Hepatocyte (in vitro differentiated cells): Measurements from ENCODE around the gene NAP1L1.

Experiments
- EZH2 ChIP-seq: fragments of 200-600 bp; sonication (generic); IDR thresholded peaks from 2 replicates; pipeline ENCODE4 v1.6.1; 2016; ENCODE audit warnings: antibody characterized with exemption, mild to moderate bottlenecking, borderline replicate concordance
- TF ChIP-seq, protein P1 (sequence below): fragments of 200-600 bp; sonication (generic); IDR thresholded peaks from 2 replicates; pipeline ENCODE4 v1.5.1; 2016; ENCODE audit warnings: antibody characterized with exemption, mild to moderate bottlenecking; ENCODE audit not compliant: poor library complexity

DNA sequence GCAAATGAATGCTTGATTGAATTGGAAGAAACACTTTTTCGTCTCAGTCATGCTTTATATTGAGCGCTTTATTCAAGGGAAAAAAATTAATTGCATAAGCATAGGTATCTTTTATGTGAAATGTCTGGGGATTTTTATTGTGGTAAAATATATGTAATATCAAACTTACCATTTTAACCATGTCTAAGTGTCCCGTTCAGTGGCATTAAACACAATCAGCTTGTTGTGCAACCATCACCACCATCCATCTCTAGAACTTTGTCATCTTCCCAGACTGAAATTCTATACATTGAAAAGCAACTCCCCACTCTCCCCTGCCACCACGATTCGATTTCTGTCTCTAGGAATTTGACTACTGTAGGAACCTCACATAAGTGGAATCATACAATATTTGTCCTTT is 92.7 kb downstream of the NAP1L1 start:
- TF ChIP-seq, protein P1, sequence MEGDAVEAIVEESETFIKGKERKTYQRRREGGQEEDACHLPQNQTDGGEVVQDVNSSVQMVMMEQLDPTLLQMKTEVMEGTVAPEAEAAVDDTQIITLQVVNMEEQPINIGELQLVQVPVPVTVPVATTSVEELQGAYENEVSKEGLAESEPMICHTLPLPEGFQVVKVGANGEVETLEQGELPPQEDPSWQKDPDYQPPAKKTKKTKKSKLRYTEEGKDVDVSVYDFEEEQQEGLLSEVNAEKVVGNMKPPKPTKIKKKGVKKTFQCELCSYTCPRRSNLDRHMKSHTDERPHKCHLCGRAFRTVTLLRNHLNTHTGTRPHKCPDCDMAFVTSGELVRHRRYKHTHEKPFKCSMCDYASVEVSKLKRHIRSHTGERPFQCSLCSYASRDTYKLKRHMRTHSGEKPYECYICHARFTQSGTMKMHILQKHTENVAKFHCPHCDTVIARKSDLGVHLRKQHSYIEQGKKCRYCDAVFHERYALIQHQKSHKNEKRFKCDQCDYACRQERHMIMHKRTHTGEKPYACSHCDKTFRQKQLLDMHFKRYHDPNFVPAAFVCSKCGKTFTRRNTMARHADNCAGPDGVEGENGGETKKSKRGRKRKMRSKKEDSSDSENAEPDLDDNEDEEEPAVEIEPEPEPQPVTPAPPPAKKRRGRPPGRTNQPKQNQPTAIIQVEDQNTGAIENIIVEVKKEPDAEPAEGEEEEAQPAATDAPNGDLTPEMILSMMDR, result no peak
- TF ChIP-seq EZH2, result no peak
